Islet precursor cell (in vitro differentiated cells): ENCODE measurements around the gene CCDC18.
"Not testable (repeated sequence)": the region's sequence is repeated elsewhere in the genome, so short reads cannot be mapped to it uniquely, and the experiment has no call there.

Experiments used
- DNase-seq: peaks from one replicate; pipeline ENCODE4 v3.0.0-alpha.2; 2018

The CCDC18 gene, protein sequence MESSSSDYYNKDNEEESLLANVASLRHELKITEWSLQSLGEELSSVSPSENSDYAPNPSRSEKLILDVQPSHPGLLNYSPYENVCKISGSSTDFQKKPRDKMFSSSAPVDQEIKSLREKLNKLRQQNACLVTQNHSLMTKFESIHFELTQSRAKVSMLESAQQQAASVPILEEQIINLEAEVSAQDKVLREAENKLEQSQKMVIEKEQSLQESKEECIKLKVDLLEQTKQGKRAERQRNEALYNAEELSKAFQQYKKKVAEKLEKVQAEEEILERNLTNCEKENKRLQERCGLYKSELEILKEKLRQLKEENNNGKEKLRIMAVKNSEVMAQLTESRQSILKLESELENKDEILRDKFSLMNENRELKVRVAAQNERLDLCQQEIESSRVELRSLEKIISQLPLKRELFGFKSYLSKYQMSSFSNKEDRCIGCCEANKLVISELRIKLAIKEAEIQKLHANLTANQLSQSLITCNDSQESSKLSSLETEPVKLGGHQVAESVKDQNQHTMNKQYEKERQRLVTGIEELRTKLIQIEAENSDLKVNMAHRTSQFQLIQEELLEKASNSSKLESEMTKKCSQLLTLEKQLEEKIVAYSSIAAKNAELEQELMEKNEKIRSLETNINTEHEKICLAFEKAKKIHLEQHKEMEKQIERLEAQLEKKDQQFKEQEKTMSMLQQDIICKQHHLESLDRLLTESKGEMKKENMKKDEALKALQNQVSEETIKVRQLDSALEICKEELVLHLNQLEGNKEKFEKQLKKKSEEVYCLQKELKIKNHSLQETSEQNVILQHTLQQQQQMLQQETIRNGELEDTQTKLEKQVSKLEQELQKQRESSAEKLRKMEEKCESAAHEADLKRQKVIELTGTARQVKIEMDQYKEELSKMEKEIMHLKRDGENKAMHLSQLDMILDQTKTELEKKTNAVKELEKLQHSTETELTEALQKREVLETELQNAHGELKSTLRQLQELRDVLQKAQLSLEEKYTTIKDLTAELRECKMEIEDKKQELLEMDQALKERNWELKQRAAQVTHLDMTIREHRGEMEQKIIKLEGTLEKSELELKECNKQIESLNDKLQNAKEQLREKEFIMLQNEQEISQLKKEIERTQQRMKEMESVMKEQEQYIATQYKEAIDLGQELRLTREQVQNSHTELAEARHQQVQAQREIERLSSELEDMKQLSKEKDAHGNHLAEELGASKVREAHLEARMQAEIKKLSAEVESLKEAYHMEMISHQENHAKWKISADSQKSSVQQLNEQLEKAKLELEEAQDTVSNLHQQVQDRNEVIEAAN (N-terminal part only)

DNA sequence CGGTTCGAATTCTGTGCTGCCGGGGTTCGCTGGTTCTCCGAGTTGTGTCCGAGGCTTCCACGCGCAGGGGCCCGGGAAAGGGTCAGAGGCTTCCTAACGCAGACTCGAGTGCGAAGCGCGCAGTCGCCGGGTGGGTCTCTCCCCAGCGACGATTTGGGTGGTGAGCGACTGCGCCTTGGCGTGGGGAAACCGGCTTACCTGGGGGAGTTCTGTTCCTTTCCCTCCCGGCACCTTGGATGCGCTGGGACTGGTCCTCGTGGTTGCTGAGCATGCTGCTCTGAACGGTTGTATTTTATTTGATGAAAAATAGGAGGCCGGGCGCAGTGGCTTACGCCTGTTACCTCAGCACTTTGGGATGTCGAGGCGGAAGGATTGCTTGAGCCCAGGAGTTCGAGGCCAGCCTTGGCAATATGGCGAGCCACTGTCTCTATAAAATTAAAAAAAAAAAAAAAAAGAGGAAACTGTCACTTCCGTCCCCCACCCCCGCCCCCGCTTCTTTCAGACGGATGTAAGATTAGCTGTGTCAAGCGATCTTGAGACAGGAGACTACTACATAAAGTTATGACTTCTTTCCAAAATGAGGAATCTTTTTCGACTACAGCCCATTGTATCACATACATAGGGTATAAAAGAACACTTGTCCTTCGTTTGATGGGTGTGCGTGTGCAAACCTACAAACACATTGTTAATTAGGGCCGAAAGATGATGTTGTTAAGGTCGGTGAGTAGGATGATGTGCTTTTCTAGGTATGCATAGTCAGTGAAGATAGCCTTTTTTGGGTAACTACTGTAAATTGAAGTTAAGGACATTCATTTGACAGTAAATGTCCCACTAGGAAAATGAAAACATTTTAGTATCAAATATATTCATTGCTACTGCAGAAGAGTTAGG lies at the start of gene CCDC18:
Gene CCDC18, plus strand, starts transcription at position 2 of the 891 bp plus-strand sequence. CDS start 2,638 bp downstream, outside the sequence.
- no peak for DNase-seq

DNA sequence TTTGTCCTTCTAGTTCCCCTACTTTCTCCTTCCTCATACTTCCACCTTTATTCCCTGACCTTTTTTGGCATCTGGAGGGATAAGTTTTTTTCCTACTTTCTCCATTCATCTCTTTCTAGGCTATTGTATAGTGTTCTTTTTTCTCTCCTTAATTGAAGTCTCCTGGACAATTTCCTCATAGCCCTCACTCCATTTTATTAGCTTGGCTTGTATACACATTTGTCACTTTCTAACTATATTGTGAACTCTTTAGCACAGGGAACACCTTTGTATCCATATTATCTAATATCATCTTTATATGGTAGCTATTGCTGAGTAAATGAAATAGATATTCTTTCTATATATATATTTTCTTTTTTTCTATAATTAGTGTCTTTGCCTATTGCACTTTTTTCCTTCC lies 47.9 kb upstream of the CCDC18 start:
- no peak for DNase-seq

DNA sequence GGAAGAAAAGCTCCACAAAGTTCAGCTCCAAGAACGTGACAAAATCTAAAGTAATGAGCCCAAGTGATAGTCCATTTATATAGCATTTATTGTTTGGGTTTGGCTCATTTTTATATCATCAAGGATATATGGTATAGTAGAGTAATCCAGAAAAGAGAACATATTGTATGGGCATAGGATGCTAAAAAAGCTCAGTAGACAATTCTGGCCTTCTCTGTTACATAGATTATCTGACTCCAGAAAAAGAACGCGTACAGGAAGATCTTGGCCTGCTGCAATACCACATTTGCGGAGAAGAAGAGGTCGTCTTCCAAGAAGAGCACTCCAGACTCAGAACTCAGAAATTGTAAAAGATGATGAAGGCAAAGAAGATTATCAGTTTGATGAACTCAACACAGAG lies 44.1 kb upstream of the CCDC18 start:
- DNase-seq = no peak

DNA sequence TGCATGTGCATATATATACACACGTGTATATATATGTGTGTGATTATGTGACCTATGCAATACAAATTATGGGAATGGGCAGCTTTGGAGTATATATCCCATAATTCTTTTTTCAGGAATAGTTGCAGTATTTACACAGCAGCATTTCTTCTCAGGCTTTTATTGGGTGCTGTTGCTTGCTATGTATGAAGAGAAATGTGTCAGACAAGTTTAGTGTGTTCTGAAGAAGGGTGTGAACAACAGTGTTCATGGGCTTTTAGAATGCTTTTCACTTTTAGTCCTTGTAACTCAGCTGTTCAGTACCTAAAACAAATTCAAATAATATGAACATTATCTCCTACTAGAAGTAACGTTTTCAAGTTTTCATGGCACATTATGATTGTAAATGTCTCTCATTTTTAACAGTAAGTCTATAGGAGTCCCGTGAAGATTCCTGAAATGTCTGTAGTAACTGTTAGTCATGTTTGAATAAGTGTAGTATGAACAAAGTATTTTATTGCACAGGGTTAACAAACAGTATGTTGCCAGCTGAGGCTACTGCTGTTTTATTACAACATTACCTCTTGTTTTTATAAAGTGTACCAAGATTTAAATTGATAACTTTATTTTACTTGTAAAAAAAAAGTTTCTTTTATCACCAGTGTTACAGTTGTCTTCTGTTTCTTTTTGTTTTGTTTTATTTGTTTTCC lies 42.8 kb upstream of the CCDC18 start:
- no peak for DNase-seq

DNA sequence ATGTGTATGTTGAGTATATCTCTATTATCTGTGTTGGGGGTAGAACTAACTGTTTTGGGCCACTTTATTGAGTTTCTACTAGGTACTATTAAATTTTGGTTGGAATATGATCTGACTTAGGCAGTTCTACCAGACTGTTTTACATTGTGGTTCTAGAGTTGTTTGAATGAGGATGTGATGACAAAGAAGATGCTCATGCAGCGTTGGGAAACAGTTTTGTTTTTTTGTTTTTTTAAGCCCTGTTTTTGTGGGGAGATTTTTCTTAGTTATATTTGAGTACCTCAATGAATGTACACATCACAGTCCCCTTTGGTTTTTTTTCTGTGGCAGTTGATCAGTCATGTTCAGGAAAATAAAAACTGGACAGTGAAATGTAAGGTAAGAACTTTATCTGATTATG lies 40.4 kb upstream of the CCDC18 start:
- no peak for DNase-seq

DNA sequence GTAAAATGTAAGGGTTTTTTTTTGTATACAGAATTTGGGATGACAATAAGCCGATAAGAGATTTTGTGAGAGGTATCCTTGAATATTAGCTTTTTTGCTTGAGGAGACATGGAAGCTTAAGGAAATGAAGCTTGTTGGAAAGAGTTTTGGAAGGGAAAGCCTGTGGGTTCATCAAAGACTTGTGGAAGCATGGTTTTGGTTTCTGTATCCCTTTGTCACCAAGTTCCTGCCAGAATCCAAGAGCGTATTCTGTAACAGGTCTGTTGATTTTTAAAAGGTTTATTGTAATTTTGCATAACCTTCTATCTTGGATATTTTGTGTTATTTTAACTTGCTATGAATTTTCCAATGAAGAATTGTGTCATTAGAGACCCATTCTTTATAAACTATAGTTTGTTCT lies 38.4 kb upstream of the CCDC18 start:
- no peak for DNase-seq

DNA sequence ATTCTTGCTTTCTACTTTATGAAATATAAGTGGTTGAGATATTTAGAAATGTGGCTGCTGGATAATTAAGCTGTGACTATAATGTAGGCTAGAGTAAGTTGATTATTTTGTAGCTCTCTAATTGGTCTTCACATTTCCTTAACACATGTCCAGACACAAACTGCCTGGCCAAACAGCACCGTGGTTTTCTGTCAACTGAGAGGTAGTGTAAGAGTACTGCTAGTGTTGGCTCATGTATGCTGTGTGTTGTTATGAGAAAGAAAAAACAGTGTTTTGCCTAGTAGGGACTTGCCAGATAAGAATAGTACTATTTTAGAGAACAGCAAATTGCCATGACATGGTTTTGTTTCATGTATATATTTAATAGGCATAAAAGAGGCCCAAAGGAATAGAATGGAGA lies 37.4 kb upstream of the CCDC18 start:
- DNase-seq = no peak

DNA sequence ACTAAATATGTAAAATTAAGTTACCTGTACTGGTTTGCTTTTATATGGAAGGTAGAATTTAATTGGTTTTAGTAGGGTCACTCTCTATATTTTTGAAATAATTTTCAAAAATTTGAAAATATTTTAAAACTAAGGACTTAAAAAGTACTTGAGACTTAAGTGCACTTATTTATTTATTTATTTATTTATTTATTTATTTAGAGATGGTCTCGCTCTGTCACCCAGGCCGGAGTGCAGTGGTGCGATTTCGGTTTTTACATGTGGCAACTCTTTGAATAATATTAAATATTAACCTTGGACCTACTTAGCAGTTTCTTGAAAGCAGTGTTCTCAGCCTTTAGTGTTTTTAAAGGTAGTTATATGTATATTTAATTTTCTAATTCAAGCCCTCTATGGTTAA lies 36.8 kb upstream of the CCDC18 start:
- DNase-seq = no peak

DNA sequence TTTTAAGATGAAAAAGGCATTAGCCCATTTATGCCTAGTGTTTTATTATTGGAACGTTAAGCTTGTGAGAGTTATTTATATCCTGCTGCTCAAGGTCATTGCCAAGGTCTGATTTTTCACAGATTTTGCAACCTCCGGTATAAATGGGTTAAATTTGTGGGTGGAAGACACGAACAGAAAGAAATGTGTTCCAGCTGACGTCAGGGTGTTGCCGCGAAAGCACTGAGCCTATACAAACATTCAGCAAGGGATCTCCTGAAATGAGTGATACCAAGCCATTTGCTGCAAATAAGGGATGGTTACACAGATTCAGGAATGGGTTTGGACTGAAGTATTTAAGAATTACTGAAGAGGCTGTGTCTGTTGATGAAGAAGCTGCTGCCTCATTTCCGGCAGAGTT lies 32.5 kb upstream of the CCDC18 start:
- no peak for DNase-seq

DNA sequence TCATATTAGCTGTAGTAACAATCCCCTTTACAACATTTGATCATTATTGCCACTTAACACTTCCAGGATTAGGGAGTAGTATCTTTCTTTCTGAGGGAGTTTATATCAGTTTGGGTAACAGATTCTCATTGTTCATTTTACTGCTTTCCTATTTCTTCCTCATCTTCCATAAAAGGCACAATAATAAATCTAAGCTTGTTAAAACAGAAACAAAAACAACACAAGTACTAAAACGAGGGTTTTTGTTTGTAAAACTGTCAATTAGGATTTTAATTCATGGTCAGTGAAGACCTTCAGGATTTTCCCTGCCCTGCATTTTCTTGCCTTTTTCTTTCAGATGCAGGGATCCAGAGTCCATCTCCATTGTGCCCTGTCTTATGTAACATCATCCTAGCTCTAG lies 29.8 kb upstream of the CCDC18 start:
- no peak for DNase-seq

DNA sequence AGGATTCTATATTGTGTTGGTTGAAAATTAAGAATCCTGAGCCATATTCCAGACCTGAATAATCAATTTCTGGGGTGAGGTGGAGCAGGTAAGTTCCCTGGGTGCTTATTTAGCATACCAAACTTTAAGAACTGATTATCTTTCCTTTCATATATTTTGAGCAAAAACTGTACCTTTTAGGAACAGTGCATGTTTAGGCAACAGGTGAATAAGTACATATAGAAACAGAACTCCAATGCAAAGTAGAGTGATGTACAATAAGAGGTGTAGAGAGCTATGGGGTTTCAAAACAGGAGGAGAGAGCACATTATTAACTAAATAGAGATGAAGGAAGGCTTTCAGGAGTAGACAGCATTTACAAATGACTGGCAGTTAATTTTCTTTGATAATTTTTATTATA lies 29.1 kb upstream of the CCDC18 start:
- DNase-seq = no peak

DNA sequence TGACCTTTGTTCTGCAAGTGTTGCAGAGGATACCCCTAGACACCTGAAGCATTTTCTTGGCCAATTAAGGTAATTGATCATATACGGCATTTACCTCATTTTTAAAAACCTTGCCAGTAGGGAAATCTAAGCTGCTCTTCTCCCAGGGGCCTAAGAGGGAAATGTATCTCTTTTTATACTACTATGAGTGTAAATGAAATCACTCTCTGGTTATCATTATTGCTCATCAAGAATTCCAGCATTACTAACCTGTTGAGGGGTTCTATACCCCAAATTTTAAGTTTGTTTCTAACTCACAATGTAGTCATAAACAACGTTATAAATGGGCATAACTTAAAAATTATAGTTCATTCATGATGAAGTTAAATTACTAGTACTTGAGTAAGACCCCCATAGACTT lies 27.7 kb upstream of the CCDC18 start:
- no peak for DNase-seq

DNA sequence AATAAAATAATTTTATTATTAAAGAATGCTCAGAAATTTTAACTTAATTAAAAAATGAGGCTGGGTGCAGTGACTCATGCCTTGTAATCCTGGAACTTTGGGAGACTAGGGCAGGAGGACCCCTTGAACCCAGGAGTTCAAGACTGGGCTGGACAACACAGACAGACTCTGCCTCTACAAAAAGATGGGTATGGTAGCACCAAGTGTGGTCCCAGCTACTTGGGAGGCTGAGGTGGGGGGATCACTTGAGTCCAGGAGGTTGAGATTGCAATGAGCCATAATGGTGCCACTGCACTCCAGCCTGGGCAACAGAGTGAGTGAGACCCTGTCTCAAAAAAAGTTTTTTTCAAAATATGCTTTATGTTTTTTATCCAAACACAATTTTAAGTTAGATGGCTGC lies 25.6 kb upstream of the CCDC18 start:
- no peak for DNase-seq

DNA sequence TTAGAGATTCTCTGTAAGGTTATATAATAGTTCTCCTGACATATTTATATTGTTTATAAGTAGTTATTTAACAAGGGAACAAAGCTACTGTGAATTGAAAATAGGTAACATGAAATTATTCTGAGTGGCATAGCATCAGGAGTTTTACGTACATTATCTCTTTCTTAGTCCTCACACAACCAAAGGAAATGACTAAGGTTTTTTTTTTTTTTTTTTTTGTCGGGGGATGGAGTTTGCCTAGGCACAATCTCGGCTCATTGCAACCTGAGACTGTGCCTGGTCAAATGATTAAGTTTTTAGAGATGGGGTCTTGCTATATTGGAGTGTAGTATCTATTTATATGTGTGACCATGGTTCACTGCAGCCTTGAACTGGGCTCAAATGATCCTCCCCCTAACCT lies 25.2 kb upstream of the CCDC18 start:
- no peak for DNase-seq

DNA sequence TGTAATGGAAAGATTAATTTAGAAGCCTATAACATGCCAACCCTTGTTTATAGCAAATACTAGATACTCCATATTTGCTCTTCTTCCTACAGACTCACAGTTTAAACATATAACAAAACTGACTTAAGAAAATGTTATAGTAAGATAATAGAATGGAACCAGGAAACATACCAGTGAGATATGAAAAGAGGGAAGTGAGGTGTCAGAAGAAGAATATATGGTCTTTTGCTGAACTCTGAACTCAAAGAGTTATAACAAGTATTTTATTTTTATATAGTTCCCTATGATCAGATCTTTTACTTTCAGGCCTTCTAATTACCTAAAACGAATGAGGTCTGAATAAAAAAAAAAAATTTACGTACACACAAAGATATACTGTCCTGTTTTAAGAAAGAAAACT lies 21.2 kb upstream of the CCDC18 start:
- DNase-seq = no peak

DNA sequence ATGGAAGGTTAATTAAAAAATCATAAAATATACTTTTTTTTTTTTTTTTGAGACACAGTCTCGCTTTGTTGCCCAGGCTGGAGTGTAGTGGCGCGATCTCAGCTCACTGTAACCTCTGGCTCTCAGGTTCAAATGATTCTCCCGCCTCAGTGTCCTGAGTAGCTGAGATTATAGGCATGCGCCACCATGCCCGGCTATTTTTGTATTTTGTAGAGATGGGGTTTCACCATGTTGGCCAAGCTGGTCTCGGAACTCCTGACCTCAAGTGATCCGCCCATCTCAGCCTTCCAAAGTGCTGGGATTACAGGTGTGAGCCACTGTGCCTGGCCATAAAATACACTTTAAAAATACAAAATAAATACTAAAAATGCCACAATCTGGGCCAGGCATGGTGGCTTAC lies 17.2 kb upstream of the CCDC18 start:
- DNase-seq = not testable (repeated sequence)

DNA sequence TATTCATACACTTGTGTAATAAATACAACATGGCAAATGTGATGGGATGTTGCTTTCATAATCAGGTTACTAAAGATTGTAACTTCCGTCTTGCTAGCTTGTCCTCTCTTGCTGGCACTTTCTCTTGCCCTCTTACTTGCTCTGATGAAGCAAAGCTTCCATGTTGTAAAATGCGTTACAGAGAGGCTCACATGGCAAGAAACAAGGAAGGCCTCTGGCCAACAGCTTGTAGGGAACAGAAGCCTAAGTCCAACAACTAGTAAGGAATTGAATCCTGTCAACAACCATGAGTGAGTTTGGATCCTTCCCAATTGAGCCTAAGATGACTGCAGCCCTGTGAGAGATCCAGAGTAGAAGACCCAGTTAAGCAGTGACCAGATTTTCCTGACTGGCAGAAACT lies 15.7 kb upstream of the CCDC18 start:
- DNase-seq = no peak

DNA sequence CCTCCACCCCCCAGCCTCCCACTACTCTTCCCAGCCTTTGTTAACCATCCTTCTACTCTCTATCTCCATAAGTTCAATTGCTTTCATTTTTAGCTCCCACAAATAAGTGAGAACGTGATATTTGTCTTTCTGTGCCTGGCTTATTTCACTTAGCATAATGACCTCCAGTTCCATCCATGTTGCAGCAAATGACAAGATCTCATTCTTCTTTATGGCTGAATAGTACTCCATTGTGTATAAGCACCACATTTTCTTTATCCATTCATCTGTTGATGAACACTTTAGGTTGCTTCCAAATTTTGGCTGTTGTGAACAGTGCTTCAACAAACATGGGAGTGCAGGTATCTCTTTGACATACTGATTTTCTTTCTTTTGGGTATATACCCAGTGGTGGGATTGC lies 14.6 kb upstream of the CCDC18 start:
- DNase-seq = not testable (repeated sequence)

DNA sequence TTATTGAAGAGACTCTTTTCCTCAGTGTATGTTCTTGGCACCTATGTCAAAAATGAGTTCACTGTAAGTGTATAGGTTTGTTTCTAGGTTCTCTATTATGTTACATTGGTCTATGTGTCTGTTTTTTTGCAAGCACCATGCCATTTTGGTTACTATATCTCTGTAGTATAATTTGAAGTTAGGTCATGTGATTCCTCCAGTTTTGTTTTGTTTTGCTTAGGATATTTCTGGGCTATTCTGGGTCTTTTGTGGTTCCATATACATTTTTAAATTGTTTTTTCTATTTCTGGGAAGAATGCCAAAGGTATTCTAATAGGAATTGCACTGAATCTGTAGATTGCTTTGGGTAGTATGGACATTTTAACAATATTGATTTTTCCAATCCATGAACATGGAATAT lies 13.5 kb upstream of the CCDC18 start:
- no peak for DNase-seq

DNA sequence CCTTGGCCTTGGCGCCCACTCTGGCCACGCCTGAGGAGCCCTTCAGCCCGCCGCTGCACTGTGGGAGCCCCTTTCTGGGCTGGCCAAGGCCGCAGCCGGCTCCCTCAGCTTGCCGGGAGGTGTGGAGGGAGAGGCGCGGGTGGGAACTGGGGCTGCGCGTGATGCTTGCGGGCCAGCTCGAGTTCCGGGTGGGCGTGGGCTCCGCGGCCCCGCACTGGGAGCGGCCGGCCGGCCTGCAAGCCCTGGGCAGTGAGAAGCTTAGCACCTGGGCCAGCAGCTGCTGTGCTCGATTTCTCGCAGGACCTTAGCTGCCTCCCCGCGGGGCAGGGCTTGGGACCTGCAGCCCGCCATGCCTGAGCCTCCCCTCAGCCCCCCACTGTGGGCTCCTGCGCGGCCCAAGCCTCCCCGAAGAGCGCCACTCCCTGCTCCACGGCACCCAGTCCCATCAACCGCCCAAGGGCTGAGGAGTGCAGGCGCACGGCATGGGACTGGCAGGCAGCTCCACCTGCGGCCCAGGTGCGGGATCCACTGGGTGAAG lies 10.3 kb upstream of the CCDC18 start:
- DNase-seq = not testable (repeated sequence)

DNA sequence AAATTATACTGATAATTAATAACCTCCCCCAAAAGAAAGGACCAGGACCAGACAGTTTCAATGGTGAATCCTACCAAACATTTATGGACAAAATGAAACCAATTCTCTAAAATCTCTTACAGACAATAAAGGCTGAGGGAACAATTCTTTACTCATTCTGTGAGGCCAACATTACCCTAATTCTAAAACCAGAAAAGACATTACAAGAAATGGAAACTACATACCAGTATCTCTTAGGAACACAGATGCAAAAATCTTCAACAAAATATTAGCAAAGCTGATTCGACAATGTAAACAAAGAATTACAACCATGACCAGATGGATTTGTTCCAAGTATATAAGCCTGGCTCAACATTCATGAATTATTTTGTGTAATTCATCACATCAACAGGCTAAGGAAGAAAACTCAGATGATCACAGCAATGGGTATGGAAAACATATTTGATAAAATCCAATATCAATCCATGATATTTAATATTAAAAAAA lies 8.9 kb upstream of the CCDC18 start:
- no peak for DNase-seq
